ENCODE measurements around the gene RRAS.

GRCh38 chr19:49601482-49602038 lies 38.4 kb downstream of the RRAS start:
- TF ChIP-seq CTCF (IDR thresholded peaks at IDR 0.05; ENCODE audit: insufficient read depth, low read length, poor library complexity, severe bottlenecking) (no peak), EZH2phosphoT487 (conservative IDR thresholded peaks at IDR 0.05; ENCODE audit: low read length) (no peak)

Data from SU-DHL-6 (cell line).